ENCODE measurements around the gene COL26A1. TPM values are rescaled to one million over a fixed set of nuclear protein-coding genes. Genes with fewer than 3 reads are reported as not detected.
"Not testable (repeated sequence)": the region's sequence is repeated elsewhere in the genome, so short reads cannot be mapped to it uniquely, and the experiment has no call there.

COL26A1 gene
- total RNA-seq, 1 donor from 2014 or later = not detected

GRCh38 chr7:101401390-101402080, 38.9 kb downstream of the COL26A1 start:
- DNase-seq (ENCODE audit: extremely low read depth, low read depth, low spot score) = no peak

DNA sequence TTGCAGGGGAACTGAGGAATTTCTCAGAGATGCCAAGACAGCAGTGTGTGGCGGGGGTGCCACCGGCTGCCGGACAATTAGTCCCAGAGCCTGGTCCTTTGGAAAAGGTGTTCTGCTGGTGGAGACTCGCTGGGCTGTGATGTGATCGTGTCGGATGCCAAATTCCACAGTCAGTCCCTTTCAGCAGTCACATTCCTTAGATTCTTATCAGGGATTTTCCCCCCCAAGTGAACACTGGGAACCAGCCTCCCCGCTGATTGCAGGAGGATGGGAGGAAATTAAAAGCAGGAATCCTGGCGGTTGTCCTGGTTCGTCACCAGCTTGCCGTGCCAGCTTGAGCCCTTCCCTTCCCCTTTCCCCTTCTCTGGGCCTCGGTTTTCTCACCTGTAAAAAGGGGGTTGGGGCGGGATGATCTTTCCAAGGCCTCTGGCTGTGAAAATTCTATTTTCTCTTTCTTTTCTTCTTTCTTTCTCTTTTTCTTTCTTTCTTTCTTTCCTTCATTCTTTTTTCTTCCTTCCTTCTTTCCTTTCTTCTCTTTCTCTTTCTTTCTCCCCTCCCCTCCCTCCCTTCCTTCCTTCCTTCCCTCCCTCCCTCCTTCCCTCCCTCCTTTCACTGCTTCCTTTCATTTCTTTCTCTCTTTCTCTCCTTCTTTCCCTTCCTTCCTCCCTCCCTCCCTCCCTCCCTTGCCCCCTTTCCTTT, 39.6 kb downstream of the COL26A1 start:
- no peak for DNase-seq (ENCODE audit: extremely low read depth, low read depth, low spot score)

GRCh38 chr7:101402835-101403234, 40.2 kb downstream of the COL26A1 start:
- DNase-seq (ENCODE audit: extremely low read depth, low read depth, low spot score) = no peak

- no peak for DNase-seq (ENCODE audit: extremely low read depth, low read depth, low spot score)
Observed at GRCh38 chr7:101405474-101406067, 42.9 kb downstream of the COL26A1 start.

- no peak for DNase-seq (ENCODE audit: extremely low read depth, low read depth, low spot score)
Observed at GRCh38 chr7:101410743-101411507, 48.2 kb downstream of the COL26A1 start.

DNA sequence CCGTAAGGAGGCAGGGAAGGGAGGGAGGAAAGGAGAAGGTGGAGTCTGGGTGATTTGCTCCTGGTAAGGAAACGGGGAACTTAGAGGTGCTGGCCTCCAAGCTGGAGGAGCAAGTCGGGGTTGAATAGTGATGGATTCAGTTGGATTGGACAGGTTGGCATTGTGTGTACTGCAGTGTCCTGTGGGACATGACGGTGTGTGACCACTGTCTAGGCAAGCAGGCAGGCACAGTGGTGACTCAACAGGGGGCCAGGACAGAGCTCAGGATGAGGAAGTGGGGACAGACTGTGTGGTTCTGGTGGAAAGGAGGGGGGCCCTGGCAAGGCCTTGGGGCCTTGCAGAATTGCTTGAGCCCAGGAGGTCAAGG, 48.8 kb downstream of the COL26A1 start:
- no peak for DNase-seq (ENCODE audit: extremely low read depth, low read depth, low spot score)

GRCh38 chr7:101412976-101413375, 50.3 kb downstream of the COL26A1 start:
- DNase-seq (ENCODE audit: extremely low read depth, low read depth, low spot score) = no peak

GRCh38 chr7:101418694-101419093, 56.0 kb downstream of the COL26A1 start:
- DNase-seq (ENCODE audit: extremely low read depth, low read depth, low spot score) = no peak

- DNase-seq (ENCODE audit: extremely low read depth, low read depth, low spot score) = no peak
Observed at GRCh38 chr7:101419831-101420230, 57.2 kb downstream of the COL26A1 start.

- DNase-seq (ENCODE audit: extremely low read depth, low read depth, low spot score) = no peak
Observed at GRCh38 chr7:101420436-101420835, 57.8 kb downstream of the COL26A1 start.

DNA sequence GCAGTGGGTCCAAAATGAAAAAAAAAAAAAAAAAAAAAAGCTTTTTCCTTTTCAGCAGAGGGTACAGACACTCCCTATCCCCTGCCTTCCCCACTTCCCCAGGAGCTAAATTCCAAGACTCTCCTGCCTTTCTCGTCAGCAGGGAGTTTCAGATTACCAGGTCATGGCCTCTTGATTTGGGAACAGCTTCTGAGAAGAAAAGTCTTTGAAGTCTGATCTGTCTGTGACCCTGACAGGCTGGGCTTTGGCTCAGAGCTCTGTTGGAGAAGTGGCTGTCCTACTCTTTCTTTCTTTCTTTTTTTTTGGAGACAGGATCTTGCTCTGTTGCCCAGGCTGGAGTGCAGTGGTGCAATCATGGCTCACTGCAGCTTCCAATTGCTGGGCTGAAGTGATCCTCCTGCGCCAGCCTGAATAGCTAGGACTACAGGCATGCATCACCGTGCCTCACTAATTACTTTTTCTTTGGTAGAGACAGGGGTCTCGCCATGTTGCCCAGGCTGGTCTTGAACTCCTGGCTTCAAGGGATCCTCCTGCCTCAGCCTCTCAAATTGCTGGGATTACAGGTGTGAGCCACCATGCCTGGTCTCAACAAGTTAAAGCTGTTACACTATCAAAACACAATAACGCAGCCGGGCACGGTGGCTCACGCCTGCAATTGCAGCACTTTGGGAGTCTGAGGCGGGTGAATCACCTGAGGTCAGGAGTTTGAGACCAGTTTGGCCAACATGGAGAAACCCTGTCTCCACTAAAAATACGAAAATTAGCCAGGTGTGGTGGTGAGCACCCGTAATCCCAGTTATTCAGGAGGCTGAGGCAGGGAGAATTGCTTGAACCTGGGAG, 59.9 kb downstream of the COL26A1 start:
- no peak for DNase-seq (ENCODE audit: extremely low read depth, low read depth, low spot score)

GRCh38 chr7:101426303-101427011, 63.8 kb downstream of the COL26A1 start:
- DNase-seq (ENCODE audit: extremely low read depth, low read depth, low spot score) = no peak

GRCh38 chr7:101428093-101428866, 65.6 kb downstream of the COL26A1 start:
- no peak for DNase-seq (ENCODE audit: extremely low read depth, low read depth, low spot score)

DNA sequence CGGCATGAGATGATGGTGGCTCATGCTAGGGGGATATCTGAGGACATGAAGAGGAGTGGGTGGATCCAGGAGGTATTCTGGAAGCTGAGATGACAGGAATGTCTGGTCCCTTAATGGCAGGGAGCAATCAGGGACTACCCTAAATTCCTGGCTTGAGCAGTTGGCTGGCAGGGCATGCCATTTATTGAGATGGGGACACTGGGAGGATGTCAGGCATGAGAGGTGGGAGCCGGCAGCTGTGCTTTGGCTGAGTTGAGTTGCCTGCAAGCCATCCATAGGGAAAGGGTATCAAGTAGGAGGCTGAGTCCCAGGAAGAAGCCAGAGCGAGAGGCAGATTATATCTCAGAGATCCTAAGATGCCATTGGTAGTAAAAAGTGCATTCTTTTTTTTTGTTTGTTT, 69.6 kb downstream of the COL26A1 start:
- DNase-seq (ENCODE audit: extremely low read depth, low read depth, low spot score) = no peak

- no peak for DNase-seq (ENCODE audit: extremely low read depth, low read depth, low spot score)
Observed at GRCh38 chr7:101433688-101434087, 71.0 kb downstream of the COL26A1 start.

DNA sequence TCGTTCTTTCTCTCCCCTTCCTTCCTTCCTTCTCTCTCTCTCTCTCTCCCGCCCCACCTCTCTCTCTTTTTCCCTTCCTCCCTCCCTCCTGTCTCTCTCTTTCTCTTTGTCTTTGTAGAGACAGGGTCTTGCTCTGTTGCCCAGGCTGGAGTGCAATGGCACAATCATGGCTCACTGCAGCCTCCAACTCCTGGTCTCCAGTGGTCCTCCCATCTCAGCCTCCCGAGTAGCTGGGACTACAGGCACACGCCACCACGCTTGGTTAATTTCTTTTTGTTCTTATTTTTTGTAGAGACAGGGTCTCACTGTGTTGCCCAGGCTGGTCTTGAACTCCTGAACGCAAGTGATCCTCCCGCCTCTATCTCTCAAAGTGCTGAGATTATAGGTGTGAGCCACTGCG, 71.5 kb downstream of the COL26A1 start:
- not testable (repeated sequence) for DNase-seq (ENCODE audit: extremely low read depth, low read depth, low spot score)

- DNase-seq (ENCODE audit: extremely low read depth, low read depth, low spot score) = no peak
Observed at GRCh38 chr7:101435461-101436220, 73.0 kb downstream of the COL26A1 start.

DNA sequence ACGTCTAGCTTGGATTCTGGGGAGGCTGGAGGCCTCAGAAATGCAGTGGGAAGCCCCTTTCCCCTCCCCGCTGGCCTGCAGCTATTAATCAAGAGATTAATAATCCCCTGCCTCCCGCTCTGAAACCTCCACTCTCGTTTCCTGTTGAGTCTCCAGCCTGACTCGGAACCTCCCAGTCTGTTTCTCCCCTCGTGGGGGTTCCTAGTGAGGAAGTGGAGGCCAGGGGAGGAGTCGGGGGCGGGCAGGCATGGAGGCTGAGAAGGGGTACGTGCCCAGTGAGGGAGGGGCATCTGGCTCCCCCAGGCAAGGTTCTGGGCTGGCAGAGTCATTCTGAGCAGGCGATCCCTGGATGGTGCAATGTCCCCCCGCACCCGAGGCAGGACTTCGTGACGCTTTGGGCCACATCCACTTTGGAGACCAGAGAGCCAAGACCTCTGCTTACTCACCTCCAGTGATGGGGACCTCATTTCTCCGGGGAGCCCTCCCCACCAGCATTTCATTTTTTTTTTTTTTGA, 73.6 kb downstream of the COL26A1 start:
- no peak for DNase-seq (ENCODE audit: extremely low read depth, low read depth, low spot score)

Measured in glomerular endothelial cell (primary cell).